H9 (cell line): ENCODE data around the gene TEAD1. TPM values are rescaled to one million over a fixed set of nuclear protein-coding genes. Genes with fewer than 3 reads are reported as not detected.

Experiments
- DNase-seq: peaks from one replicate; pipeline ENCODE4 v3.0.0-alpha.2; 2017
- H2AFZ ChIP-seq: one replicate; pipeline ENCODE4 v1.6.1; 2013; ENCODE audit warnings: mild to moderate bottlenecking, low read length, control low read depth, moderate library complexity
- H2AK5ac ChIP-seq: 2 replicates; pipeline ENCODE4 v1.6.1; 2013; ENCODE audit warnings: low read length, control low read depth, mixed read lengths; ENCODE audit not compliant: insufficient read length
- H2BK120ac ChIP-seq: one replicate; pipeline ENCODE4 v1.6.1; 2013; ENCODE audit warnings: low read depth, mild to moderate bottlenecking, low read length, control low read depth, inconsistent platforms; ENCODE audit not compliant: poor library complexity, severe bottlenecking
- H2BK12ac ChIP-seq: 2 replicates; pipeline ENCODE4 v1.6.1; 2013; ENCODE audit warnings: low read length, control low read depth, mixed read lengths, low read depth; ENCODE audit not compliant: insufficient read length
- H2BK15ac ChIP-seq: 2 replicates; pipeline ENCODE4 v1.6.1; 2013; ENCODE audit warnings: low read depth, low read length, control low read depth
- H2BK20ac ChIP-seq: one replicate; pipeline ENCODE4 v1.6.1; 2013; ENCODE audit warnings: low read depth, mild to moderate bottlenecking, low read length, control low read depth, inconsistent platforms; ENCODE audit not compliant: poor library complexity, severe bottlenecking
- H2BK5ac ChIP-seq: 2 replicates; pipeline ENCODE4 v1.6.1; 2013; ENCODE audit warnings: low read length, control low read depth, mixed read lengths; ENCODE audit not compliant: insufficient read length
- H3K14ac ChIP-seq: 2 replicates; pipeline ENCODE4 v1.6.1; 2013; ENCODE audit warnings: low read length, control low read depth; ENCODE audit not compliant: insufficient read depth
- H3K18ac ChIP-seq: 2 replicates; pipeline ENCODE4 v1.6.1; 2013; ENCODE audit warnings: low read depth, mild to moderate bottlenecking, mixed read lengths, low read length, control low read depth; ENCODE audit not compliant: insufficient read length
- H3K23ac ChIP-seq: 2 replicates; pipeline ENCODE4 v1.6.1; 2013; ENCODE audit warnings: low read length, control low read depth, mixed read lengths, low read depth; ENCODE audit not compliant: insufficient read length
- H3K23me2 ChIP-seq: 2 replicates; pipeline ENCODE4 v1.6.1; 2013; ENCODE audit warnings: low read depth, mild to moderate bottlenecking, mixed read lengths, low read length, control low read depth; ENCODE audit not compliant: insufficient read length, poor library complexity, severe bottlenecking
- H3K27ac ChIP-seq: 2 replicates; pipeline ENCODE4 v1.5.1; 2013; ENCODE audit warnings: low read length, control low read depth, mixed read lengths, low read depth; ENCODE audit not compliant: insufficient read length
- H3K27me3 ChIP-seq: 2 replicates; pipeline ENCODE4 v1.6.1; 2013; ENCODE audit warnings: low read length, control low read depth, inconsistent platforms; ENCODE audit not compliant: insufficient read depth
- H3K4ac ChIP-seq: 2 replicates; pipeline ENCODE4 v1.6.1; 2013; ENCODE audit warnings: low read depth, mild to moderate bottlenecking, control low read depth, inconsistent platforms, low read length, moderate library complexity
- H3K4me1 ChIP-seq: 2 replicates; pipeline ENCODE4 v1.6.1; 2013; ENCODE audit warnings: low read length, control low read depth, inconsistent platforms; ENCODE audit not compliant: insufficient read depth
- H3K4me2 ChIP-seq: 2 replicates; pipeline ENCODE4 v1.6.1; 2013; ENCODE audit warnings: low read length, control low read depth, mixed read lengths; ENCODE audit not compliant: insufficient read length, insufficient read depth
- H3K56ac ChIP-seq: 2 replicates; pipeline ENCODE4 v1.6.1; 2013; ENCODE audit warnings: low read depth, mild to moderate bottlenecking, mixed read lengths, low read length, control low read depth; ENCODE audit not compliant: insufficient read length
- H3K79me1 ChIP-seq: 2 replicates; pipeline ENCODE4 v1.6.1; 2013; ENCODE audit warnings: low read depth, mild to moderate bottlenecking, moderate library complexity, low read length, control low read depth, inconsistent platforms; ENCODE audit not compliant: insufficient read depth, poor library complexity, severe bottlenecking
- H3K79me2 ChIP-seq: 2 replicates; pipeline ENCODE4 v1.6.1; 2013; ENCODE audit warnings: low read length, control low read depth, inconsistent platforms; ENCODE audit not compliant: insufficient read depth
- H3K9ac ChIP-seq: 2 replicates; pipeline ENCODE4 v1.6.1; 2013; ENCODE audit warnings: low read length, control low read depth, mixed read lengths; ENCODE audit not compliant: insufficient read length; ENCODE audit errors: extremely low read depth
- H3K9me3 ChIP-seq: one replicate; pipeline ENCODE4 v1.6.1; 2013; ENCODE audit warnings: low read depth, low read length, inconsistent platforms; ENCODE audit not compliant: control insufficient read depth
- H3T11ph ChIP-seq: one replicate; pipeline ENCODE4 v1.6.1; 2013; ENCODE audit warnings: mild to moderate bottlenecking, low read length, control low read depth, inconsistent platforms
- H4K20me1 ChIP-seq: one replicate; pipeline ENCODE4 v1.6.1; 2013; ENCODE audit not compliant: control insufficient read depth, insufficient read length, insufficient read depth
- H4K5ac ChIP-seq: 2 replicates; pipeline ENCODE4 v1.6.1; 2013; ENCODE audit warnings: low read depth, mild to moderate bottlenecking, mixed read lengths, low read length, control low read depth; ENCODE audit not compliant: insufficient read length
- H4K8ac ChIP-seq: replicated peaks from 2 replicates; pipeline ENCODE4 v1.6.1; 2013; ENCODE audit warnings: low read length, control low read depth, mixed read lengths, low read depth; ENCODE audit not compliant: insufficient read length
- H4K91ac ChIP-seq: 2 replicates; pipeline ENCODE4 v1.6.1; 2013; ENCODE audit warnings: low read depth, mild to moderate bottlenecking, moderate library complexity, mixed read lengths, low read length, control low read depth; ENCODE audit not compliant: insufficient read length
- H3K27ac Mint-ChIP-seq, 3 experiments: 2 replicates in 2 of 3; 3 replicates in 1 of 3; pipeline ENCODE4 v1.8.0; 2020 to 2021; ENCODE audit warnings: mixed read lengths in 3 of 3, mild to moderate bottlenecking in 1 of 3, moderate library complexity in 1 of 3
- H3K27me3 Mint-ChIP-seq: 2 replicates; pipeline ENCODE4 v1.8.0; 2021; ENCODE audit warnings: low read depth, mild to moderate bottlenecking, moderate library complexity, mixed read lengths
- H3K36me3 Mint-ChIP-seq, 3 experiments: 2 replicates in 2 of 3; 3 replicates in 1 of 3; pipeline ENCODE4 v1.8.0; 2020 to 2021; ENCODE audit warnings: low read depth in 3 of 3, mixed read lengths in 3 of 3; ENCODE audit not compliant: insufficient read depth in 1 of 3
- H3K4me1 Mint-ChIP-seq, 2 experiments: 2 replicates each; pipeline ENCODE4 v1.8.0; 2020; ENCODE audit warnings: mixed read lengths in 2 of 2
- H3K4me3 Mint-ChIP-seq, 2 experiments: 2 replicates in 1 of 2; 3 replicates in 1 of 2; pipeline ENCODE4 v1.8.0; 2020 to 2021; ENCODE audit warnings: mild to moderate bottlenecking in 2 of 2, mixed read lengths in 2 of 2, moderate library complexity in 1 of 2
- H3K9me3 Mint-ChIP-seq, 2 experiments: 2 replicates in 1 of 2; 3 replicates in 1 of 2; pipeline ENCODE4 v1.8.0; 2020; ENCODE audit warnings: mild to moderate bottlenecking in 2 of 2, mixed read lengths in 2 of 2, moderate library complexity in 1 of 2
- CTCF ChIP-seq: fragments of 200-600 bp; sonication (generic); conservative IDR thresholded peaks from 3 replicates; pipeline ENCODE4 v1.8.0; 2021; ENCODE audit warnings: antibody characterized with exemption, mild to moderate bottlenecking
- WGBS: extraction: QIAGEN DNeasy Blood & Tissue Kit; methylation state at CpG from one replicate; pipeline ENCODE4 v1.1.7; 2013; ENCODE audit warnings: missing lambda C conversion rate, low lambda C conversion rate, mixed read lengths; ENCODE audit not compliant: insufficient read length; ENCODE audit errors: extremely low coverage; 5-methylcytosine and 5-hydroxymethylcytosine counted together
- total RNA-seq: library from RNA; stranded (reverse); gene quantifications from 2 replicates; pipeline ENCODE4 v1.2.1, GENCODE V29; 2021

TEAD1 gene
- total RNA-seq, 1 experiment from 2014 or later = 75.1 TPM

- no peaks in the 10 kb centered on the region for H3K27me3 ChIP-seq
- H3K27ac ChIP-seq = peak overlapping the region; percentile 83
- Mint-ChIP-seq H3K4me1 (peaks cover 79 to 88% of the 10 kb centered on the region in 2 experiments), H3K27ac (peak overlapping the region; percentile 63 to 98 (median 98); a peak in 3 of 7 replicates), H3K36me3 (peaks cover 0 to 9% (median 3%) of the 10 kb centered on the region in 3 experiments; a peak in 4 of 7 replicates), H3K4me3 (peak overlapping the region; percentile 73 to 82), H3K9me3 (no peaks in the 10 kb centered on the region; a peak in 1 of 5 replicates), H3K27me3 (no peaks in the 10 kb centered on the region)
- no peak overlapping the region for H2BK20ac ChIP-seq
- peaks cover 7% of the 10 kb centered on the region for H3K23me2 ChIP-seq
- no peaks in the 10 kb centered on the region for H4K20me1 ChIP-seq
- no CpG with 5 or more reads among the region's 1 CpG for WGBS
- no peak overlapping the region for H4K8ac ChIP-seq
- H3K79me1 ChIP-seq = no peaks in the 10 kb centered on the region
- H2BK5ac ChIP-seq = no peak overlapping the region
- H2AFZ ChIP-seq = no peak overlapping the region
- H3K14ac ChIP-seq = no peak overlapping the region
- no peak overlapping the region for H4K5ac ChIP-seq
- no peak overlapping the region for H3K23ac ChIP-seq
- peak overlapping the region; percentile 87 for H3K4me2 ChIP-seq
- peaks cover 21% of the 10 kb centered on the region for H3K4me1 ChIP-seq
- no peak for DNase-seq
- no peak overlapping the region for H2BK15ac ChIP-seq
- H2AK5ac ChIP-seq = no peak overlapping the region
- no peak overlapping the region for H2BK12ac ChIP-seq
- H3K4ac ChIP-seq = no peak overlapping the region
- H3K9ac ChIP-seq = no peak overlapping the region
- no peak overlapping the region for H4K91ac ChIP-seq
- no peak for TF ChIP-seq CTCF
- H3K56ac ChIP-seq = no peak overlapping the region
- no peak overlapping the region for H3T11ph ChIP-seq
- H2BK120ac ChIP-seq = no peak overlapping the region
- H3K18ac ChIP-seq = no peak overlapping the region
- peaks cover 5% of the 10 kb centered on the region; the same call in 1 of the 2 replicates for H3K79me2 ChIP-seq
- no peaks in the 10 kb centered on the region for H3K9me3 ChIP-seq
Observed at GRCh38 chr11:12827369-12827768, 153.1 kb downstream of the TEAD1 start.
